Central memory CD8-positive, alpha-beta T cell (primary cell): Measurements from ENCODE around the gene SORCS2.

Experiments
- ATAC-seq: fragments of 150-1000 bp; cut with Tn5 transposase; replicated peaks from 2 replicates; pipeline ENCODE4 v1.10.0; 2022; ENCODE audit warnings: mild to moderate bottlenecking, moderate FRiP score, moderate number of reproducible peaks; ENCODE audit not compliant: poor library complexity, severe bottlenecking; ENCODE audit errors: extremely low read depth
- DNase-seq, 2 donors: peaks; one replicate each; pipeline ENCODE4 v3.0.0; 2021; ENCODE audit warnings: low spot score in 2 of 2
- H3K27ac Mint-ChIP-seq: one replicate; pipeline ENCODE4 v1.8.0; 2022; ENCODE audit warnings: low read depth, mild to moderate bottlenecking, moderate library complexity, mixed read lengths
- H3K27me3 Mint-ChIP-seq: one replicate; pipeline ENCODE4 v1.8.0; 2022; ENCODE audit warnings: mixed read lengths
- H3K36me3 Mint-ChIP-seq: one replicate; pipeline ENCODE4 v1.8.0; 2022; ENCODE audit warnings: mild to moderate bottlenecking, moderate library complexity, mixed read lengths; ENCODE audit not compliant: insufficient read depth
- H3K4me1 Mint-ChIP-seq: one replicate; pipeline ENCODE4 v1.8.0; 2022; ENCODE audit warnings: mixed read lengths
- H3K4me3 Mint-ChIP-seq: one replicate; pipeline ENCODE4 v1.8.0; 2022; ENCODE audit warnings: mild to moderate bottlenecking, moderate library complexity, mixed read lengths
- H3K9me3 Mint-ChIP-seq: one replicate; pipeline ENCODE4 v1.8.0; 2022; ENCODE audit warnings: mixed read lengths

Gene SORCS2

GRCh38 chr4:7397206-7398103, 205.1 kb downstream of the SORCS2 start:
- Mint-ChIP-seq H3K4me1 (no peaks in the 10 kb centered on the region), H3K36me3 (no peaks in the 10 kb centered on the region), H3K27ac (no peak overlapping the region), H3K4me3 (no peak overlapping the region), H3K27me3 (peaks cover 29% of the 10 kb centered on the region), H3K9me3 (peaks cover 7% of the 10 kb centered on the region)
- DNase-seq (no peak), ATAC-seq (no peak)

DNA sequence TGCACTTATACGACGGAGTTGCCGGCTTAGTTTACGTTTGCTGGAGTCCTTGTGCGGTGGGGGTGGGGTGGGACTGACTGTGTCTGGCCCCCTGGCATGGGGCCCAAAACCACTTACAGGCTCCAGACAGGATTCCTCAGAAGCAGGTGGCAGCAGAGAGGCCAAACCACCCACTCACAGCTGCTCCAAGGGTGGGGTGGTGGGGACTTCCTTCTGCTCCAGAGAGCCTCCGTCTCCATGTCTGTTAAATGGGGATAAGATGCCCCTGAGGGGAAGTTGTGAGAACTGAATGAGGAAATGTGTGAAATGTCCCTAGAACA, 205.7 kb downstream of the SORCS2 start:
- Mint-ChIP-seq H3K9me3 (peaks cover 7% of the 10 kb centered on the region), H3K4me3 (no peak overlapping the region), H3K4me1 (no peaks in the 10 kb centered on the region), H3K27me3 (peaks cover 23% of the 10 kb centered on the region), H3K27ac (no peak overlapping the region), H3K36me3 (no peaks in the 10 kb centered on the region)
- ATAC-seq (no peak), DNase-seq (no peak)

- no peak for ATAC-seq
- H3K4me3 Mint-ChIP-seq: no peak overlapping the region
- peaks cover 15% of the 10 kb centered on the region for H3K27me3 Mint-ChIP-seq
- peaks cover 7% of the 10 kb centered on the region for H3K9me3 Mint-ChIP-seq
- no peaks in the 10 kb centered on the region for H3K36me3 Mint-ChIP-seq
- DNase-seq: no peak
- no peaks in the 10 kb centered on the region for H3K4me1 Mint-ChIP-seq
- H3K27ac Mint-ChIP-seq: no peak overlapping the region
Measured at GRCh38 chr4:7398788-7399439, 206.6 kb downstream of the SORCS2 start.

- H3K4me3 Mint-ChIP-seq: no peak overlapping the region
- H3K4me1 Mint-ChIP-seq: no peaks in the 10 kb centered on the region
- ATAC-seq: no peak
- no peak overlapping the region for H3K27ac Mint-ChIP-seq
- H3K36me3 Mint-ChIP-seq: no peaks in the 10 kb centered on the region
- H3K9me3 Mint-ChIP-seq: peaks cover 7% of the 10 kb centered on the region
- DNase-seq: no peak
- H3K27me3 Mint-ChIP-seq: peaks cover 8% of the 10 kb centered on the region
Measured at GRCh38 chr4:7399440-7400234, 207.3 kb downstream of the SORCS2 start.

- DNase-seq (no peak), ATAC-seq (no peak)
- Mint-ChIP-seq H3K27ac (no peak overlapping the region), H3K36me3 (no peaks in the 10 kb centered on the region), H3K9me3 (peaks cover 7% of the 10 kb centered on the region), H3K4me3 (no peak overlapping the region), H3K4me1 (no peaks in the 10 kb centered on the region), H3K27me3 (peaks cover 7% of the 10 kb centered on the region)
Measured at GRCh38 chr4:7400671-7401298, 208.4 kb downstream of the SORCS2 start.

DNA sequence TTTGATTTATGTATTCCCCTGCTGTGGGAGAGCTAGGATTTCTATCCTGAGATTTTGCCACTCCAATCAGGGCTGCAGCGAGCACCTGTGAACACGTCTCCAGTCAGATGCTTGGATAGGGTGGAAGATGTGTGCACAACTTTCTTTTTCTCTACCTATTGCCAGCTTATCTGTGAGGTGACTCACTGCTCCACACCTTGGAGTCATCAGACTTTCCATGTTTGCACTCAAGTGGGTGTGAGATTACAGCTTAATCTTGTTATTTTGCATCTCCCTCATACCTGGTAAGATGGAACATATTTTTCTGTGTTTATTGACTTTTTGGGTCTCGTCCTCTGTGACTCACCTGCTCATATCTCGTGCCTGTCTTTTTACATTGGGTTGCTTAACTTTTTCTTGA, 210.2 kb downstream of the SORCS2 start:
- Mint-ChIP-seq H3K9me3 (peaks cover 7% of the 10 kb centered on the region), H3K27me3 (peaks cover 24% of the 10 kb centered on the region), H3K4me3 (no peak overlapping the region)

DNA sequence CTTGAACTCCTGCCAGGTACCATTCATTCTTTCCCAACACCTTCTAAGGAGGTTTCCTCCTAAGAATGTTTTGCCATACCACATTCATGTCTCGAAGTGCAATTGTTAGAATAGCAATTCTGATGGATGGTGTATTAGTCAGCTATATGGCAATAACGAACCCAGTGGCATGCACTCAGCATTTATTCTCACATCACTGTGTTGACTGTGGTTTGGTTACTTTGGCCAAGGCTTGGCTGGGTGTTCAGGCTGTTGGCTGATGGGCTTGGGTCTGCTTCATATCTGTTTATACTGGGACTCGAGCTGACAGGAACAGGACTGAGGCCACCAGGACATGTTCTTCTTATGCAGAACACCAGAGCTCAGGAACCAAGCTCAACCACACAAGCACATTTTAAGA, 210.7 kb downstream of the SORCS2 start:
- Mint-ChIP-seq H3K9me3 (peaks cover 7% of the 10 kb centered on the region), H3K27ac (no peak overlapping the region), H3K4me1 (no peaks in the 10 kb centered on the region), H3K4me3 (no peak overlapping the region), H3K36me3 (no peaks in the 10 kb centered on the region), H3K27me3 (peaks cover 28% of the 10 kb centered on the region)
- DNase-seq: no peak
- ATAC-seq: no peak

More for the DNA sequence above, 210.2 kb downstream of the SORCS2 start:
- Mint-ChIP-seq H3K36me3 (no peaks in the 10 kb centered on the region), H3K27ac (no peak overlapping the region), H3K4me1 (no peaks in the 10 kb centered on the region)
- DNase-seq: no peak
- ATAC-seq: no peak

- H3K36me3 Mint-ChIP-seq: peaks cover 1% of the 10 kb centered on the region
- H3K9me3 Mint-ChIP-seq: peaks cover 9% of the 10 kb centered on the region
- no peak overlapping the region for H3K4me3 Mint-ChIP-seq
- peaks cover 50% of the 10 kb centered on the region for H3K27me3 Mint-ChIP-seq
- ATAC-seq (no peak), DNase-seq (no peak)
- no peak overlapping the region for H3K27ac Mint-ChIP-seq
- H3K4me1 Mint-ChIP-seq: no peaks in the 10 kb centered on the region
Measured at GRCh38 chr4:7408166-7408565, 215.8 kb downstream of the SORCS2 start.

- peaks cover 1% of the 10 kb centered on the region for H3K36me3 Mint-ChIP-seq
- H3K9me3 Mint-ChIP-seq: peaks cover 9% of the 10 kb centered on the region
- no peak for ATAC-seq
- DNase-seq: no peak
- no peak overlapping the region for H3K4me3 Mint-ChIP-seq
- H3K27me3 Mint-ChIP-seq: peaks cover 66% of the 10 kb centered on the region
- H3K27ac Mint-ChIP-seq: no peak overlapping the region
- no peaks in the 10 kb centered on the region for H3K4me1 Mint-ChIP-seq
Measured at GRCh38 chr4:7410446-7410845, 218.1 kb downstream of the SORCS2 start.

GRCh38 chr4:7411491-7411890, 219.2 kb downstream of the SORCS2 start:
- H3K27me3 Mint-ChIP-seq: peaks cover 60% of the 10 kb centered on the region
- no peak overlapping the region for H3K27ac Mint-ChIP-seq
- no peak for ATAC-seq
- no peaks in the 10 kb centered on the region for H3K4me1 Mint-ChIP-seq
- peaks cover 9% of the 10 kb centered on the region for H3K9me3 Mint-ChIP-seq
- peaks cover 1% of the 10 kb centered on the region for H3K36me3 Mint-ChIP-seq
- no peak overlapping the region for H3K4me3 Mint-ChIP-seq
- DNase-seq: no peak

DNA sequence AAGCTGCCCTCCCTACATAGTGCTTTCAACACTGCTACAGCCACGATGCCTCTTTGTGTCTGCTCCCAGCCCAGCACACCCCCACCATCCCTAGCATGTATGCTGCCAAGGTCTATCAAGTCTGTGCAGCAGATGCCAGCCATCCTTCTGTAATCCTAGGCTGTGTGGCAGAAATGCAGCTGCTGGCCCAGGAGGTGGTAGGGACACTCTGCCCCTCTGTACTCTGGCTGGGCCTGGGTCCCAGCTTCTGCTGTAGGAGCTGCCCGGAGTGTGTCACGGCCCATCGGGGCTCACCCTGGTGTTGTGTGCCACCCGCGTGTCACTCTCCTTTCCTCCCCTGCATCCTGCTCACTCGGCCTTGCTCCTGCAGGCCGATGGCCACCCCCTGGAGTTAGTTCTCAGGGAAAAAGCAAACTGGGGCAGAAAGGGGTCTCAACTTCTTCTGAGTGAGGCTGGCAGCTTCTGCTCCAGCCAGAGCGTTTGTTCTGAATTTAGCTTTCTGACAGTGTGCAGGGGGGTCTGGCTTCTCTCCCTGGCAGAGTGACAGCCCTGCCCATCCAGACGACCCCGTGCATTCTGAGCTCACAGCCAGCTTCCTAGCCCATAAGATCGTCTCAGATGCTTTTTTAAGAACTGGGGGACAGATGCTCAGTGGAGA, 219.7 kb downstream of the SORCS2 start:
- H3K27me3 Mint-ChIP-seq: peaks cover 55% of the 10 kb centered on the region
- ATAC-seq: no peak

DNA sequence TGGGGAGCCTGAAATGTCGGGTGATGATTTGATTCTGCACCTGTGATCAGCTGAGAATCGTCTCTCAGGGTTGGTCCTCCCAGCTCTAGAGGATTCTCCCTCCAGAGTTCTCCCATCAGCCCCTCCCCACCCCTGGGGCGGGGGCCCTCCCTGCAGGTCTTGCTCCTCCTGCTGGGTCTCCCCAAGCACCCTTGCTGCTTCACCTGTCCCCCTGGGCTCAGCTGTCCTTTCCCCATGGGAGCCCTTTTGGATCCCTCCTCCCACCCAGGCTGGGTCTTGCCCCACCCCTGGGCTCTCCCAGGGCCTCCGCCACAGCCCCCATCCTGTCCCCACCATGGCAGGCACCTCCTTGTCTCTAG, 220.2 kb downstream of the SORCS2 start:
- Mint-ChIP-seq H3K4me1 (no peaks in the 10 kb centered on the region), H3K9me3 (peaks cover 9% of the 10 kb centered on the region), H3K27me3 (peaks cover 50% of the 10 kb centered on the region), H3K4me3 (no peak overlapping the region), H3K27ac (no peak overlapping the region), H3K36me3 (peaks cover 1% of the 10 kb centered on the region)
- ATAC-seq: no peak
- no peak for DNase-seq

More for the DNA sequence above, 219.7 kb downstream of the SORCS2 start:
- H3K4me3 Mint-ChIP-seq: no peak overlapping the region
- peaks cover 1% of the 10 kb centered on the region for H3K36me3 Mint-ChIP-seq
- no peak for DNase-seq
- H3K9me3 Mint-ChIP-seq: peaks cover 9% of the 10 kb centered on the region
- H3K4me1 Mint-ChIP-seq: no peaks in the 10 kb centered on the region
- no peak overlapping the region for H3K27ac Mint-ChIP-seq
